PFSK-1 (cell line): ENCODE results near the gene MCUB. TPM values are rescaled to one million over a fixed set of nuclear protein-coding genes. Genes with fewer than 3 reads are reported as not detected.
A peak's percentile ranks its signal among the peaks of the same experiment; 100 is the strongest.

Experiments used
- FOXP2 ChIP-seq: optimal IDR thresholded peaks from 2 replicates; pipeline ENCODE3; 2011; ENCODE audit warnings: borderline replicate concordance, control low read depth, inconsistent platforms; ENCODE audit not compliant: insufficient read depth; ENCODE audit errors: extremely low read length, extremely low read depth
- POLR2AphosphoS5 ChIP-seq: IDR thresholded peaks from 2 replicates; pipeline ENCODE4 v1.6.1; 2012; ENCODE audit warnings: low read depth, mild to moderate bottlenecking, control low read depth, low read length, moderate library complexity
- REST ChIP-seq, 2 experiments: IDR thresholded peaks; 2 replicates each; pipeline versions ENCODE4 v1.6.1 to v1.8.0; 2011 to 2012; ENCODE audit warnings: low read depth in 2 of 2, low read length in 2 of 2, control low read depth in 1 of 2, inconsistent platforms in 1 of 2, mild to moderate bottlenecking in 1 of 2, moderate library complexity in 1 of 2; ENCODE audit not compliant: insufficient read depth in 1 of 2
- SIN3A ChIP-seq: IDR thresholded peaks from 2 replicates; pipeline ENCODE4 v1.6.1; 2012; ENCODE audit warnings: mild to moderate bottlenecking, low read length, moderate library complexity, borderline replicate concordance; ENCODE audit not compliant: insufficient read depth
- TAF1 ChIP-seq: IDR thresholded peaks from 2 replicates; pipeline ENCODE4 v1.6.1; 2012; ENCODE audit warnings: low read length, control low read depth, borderline replicate concordance; ENCODE audit not compliant: insufficient read depth
- polyA plus RNA-seq: library from polyadenylated mRNA; unstranded; fragments of >200 nt; gene quantifications from one replicate; pipeline ENCODE4 v1.2.1, GENCODE V29; 2012; ENCODE audit warnings: low read depth, missing spikeins; ENCODE audit not compliant: insufficient read length

The MCUB gene
- 13.7 TPM for polyA plus RNA-seq

- TF ChIP-seq FOXP2, result peak; percentile 34
- no peak for TF ChIP-seq REST (IDR thresholded peaks at IDR 0.05; ENCODE audit: insufficient read depth in 1 of 2, low read depth in 2 of 2, low read length in 2 of 2)
- TF ChIP-seq SIN3A, result peak; percentile 17; the same call in 1 of the 2 replicates
Measured at GRCh38 chr4:109559983-109560686, at the start of gene MCUB. TSS of gene MCUB (plus strand) at chr4:109560246. CDS start at chr4:109560338, 92 bp downstream.

GRCh38 chr4:109510687-109511086 lies 49.4 kb upstream of the MCUB start:
- TF ChIP-seq SIN3A, result no peak
- TF ChIP-seq TAF1, result no peak
- no peak for TF ChIP-seq REST (IDR thresholded peaks at IDR 0.05; ENCODE audit: insufficient read depth in 1 of 2, low read depth in 2 of 2, low read length in 2 of 2)
- no peak for TF ChIP-seq FOXP2

GRCh38 chr4:109511414-109511813 lies 48.6 kb upstream of the MCUB start:
- TF ChIP-seq REST (IDR thresholded peaks at IDR 0.05; ENCODE audit: insufficient read depth in 1 of 2, low read depth in 2 of 2, low read length in 2 of 2) (no peak), FOXP2 (no peak), SIN3A (no peak), TAF1 (no peak), POLR2AphosphoS5 (no peak)

- no peak for TF ChIP-seq FOXP2
- no peak for TF ChIP-seq REST (IDR thresholded peaks at IDR 0.05; ENCODE audit: insufficient read depth in 1 of 2, low read depth in 2 of 2, low read length in 2 of 2)
- no peak for TF ChIP-seq POLR2AphosphoS5
- no peak for TF ChIP-seq SIN3A
- TF ChIP-seq TAF1, result no peak
Measured at GRCh38 chr4:109532182-109532581, 27.9 kb upstream of the MCUB start.
